Astrocyte (in vitro differentiated cells and primary cell): ENCODE data around the gene KIAA1328. TPM values are rescaled to one million over a fixed set of nuclear protein-coding genes. Genes with fewer than 3 reads are reported as not detected.

ENCODE experiments used
- DNase-seq: peaks from one replicate; pipeline ENCODE4 v3.0.0-alpha.2; 2010; ENCODE audit warnings: low read depth
- FAIRE-seq: peaks from 2 replicates; lab custom pipeline; 2011; peaks lifted over from hg19 to GRCh38; lab: Jason Lieb, UNC
- H2AFZ ChIP-seq: 2 replicates; pipeline ENCODE4 v1.6.0; 2012; ENCODE audit warnings: low read depth, low read length, inconsistent platforms
- H3K27ac ChIP-seq: 2 replicates; pipeline ENCODE4 v1.5.1; 2011; ENCODE audit warnings: low read depth, low read length, inconsistent platforms
- H3K27me3 ChIP-seq: 2 replicates; pipeline ENCODE4 v1.6.0; 2011; ENCODE audit warnings: low read length, inconsistent platforms; ENCODE audit not compliant: insufficient read depth
- H3K36me3 ChIP-seq: 2 replicates; pipeline ENCODE4 v1.5.1; 2011; ENCODE audit warnings: low read length, inconsistent platforms; ENCODE audit not compliant: insufficient read depth
- H3K4me1 ChIP-seq: 2 replicates; pipeline ENCODE4 v1.5.1; 2011; ENCODE audit warnings: low read length, inconsistent platforms; ENCODE audit not compliant: insufficient read depth
- H3K4me2 ChIP-seq: 2 replicates; pipeline ENCODE4 v1.6.0; 2012; ENCODE audit warnings: low read length, inconsistent platforms
- H3K4me3 ChIP-seq: 2 replicates; pipeline ENCODE4 v1.5.1; 2011; ENCODE audit warnings: low read depth, mild to moderate bottlenecking, low read length, inconsistent platforms; ENCODE audit not compliant: insufficient read depth
- H3K79me2 ChIP-seq: 2 replicates; pipeline ENCODE4 v1.6.0; 2012; ENCODE audit warnings: mild to moderate bottlenecking, low read length, inconsistent platforms; ENCODE audit not compliant: insufficient read depth
- H3K9ac ChIP-seq: 2 replicates; pipeline ENCODE4 v1.6.0; 2012; ENCODE audit warnings: mild to moderate bottlenecking, low read length, inconsistent platforms
- H3K9me3 ChIP-seq: 2 replicates; pipeline ENCODE4 v1.5.1; 2012; ENCODE audit warnings: low read depth, mild to moderate bottlenecking, low read length, inconsistent platforms; ENCODE audit not compliant: insufficient read depth
- H4K20me1 ChIP-seq: 2 replicates; pipeline ENCODE4 v1.6.0; 2012; ENCODE audit warnings: low read length, inconsistent platforms; ENCODE audit not compliant: insufficient read depth
- H3K27ac Mint-ChIP-seq: one replicate; pipeline ENCODE4 v1.8.0; 2021; ENCODE audit warnings: mild to moderate bottlenecking, mixed read lengths; ENCODE audit not compliant: unreplicated experiment
- H3K27me3 Mint-ChIP-seq: one replicate; pipeline ENCODE4 v1.8.0; 2021; ENCODE audit warnings: low read depth, mixed read lengths; ENCODE audit not compliant: unreplicated experiment
- H3K36me3 Mint-ChIP-seq: one replicate; pipeline ENCODE4 v1.8.0; 2021; ENCODE audit warnings: low read depth, mixed read lengths; ENCODE audit not compliant: unreplicated experiment
- H3K4me1 Mint-ChIP-seq: one replicate; pipeline ENCODE4 v1.8.0; 2021; ENCODE audit warnings: low read depth, mixed read lengths; ENCODE audit not compliant: unreplicated experiment
- H3K4me3 Mint-ChIP-seq: one replicate; pipeline ENCODE4 v1.8.0; 2021; ENCODE audit warnings: mild to moderate bottlenecking, moderate library complexity, mixed read lengths; ENCODE audit not compliant: unreplicated experiment
- H3K9me3 Mint-ChIP-seq: one replicate; pipeline ENCODE4 v1.8.0; 2021; ENCODE audit warnings: mild to moderate bottlenecking, mixed read lengths; ENCODE audit not compliant: unreplicated experiment
- EZH2 ChIP-seq: IDR thresholded peaks from 2 replicates; pipeline ENCODE4 v1.6.1; 2012; ENCODE audit warnings: mild to moderate bottlenecking, low read length, inconsistent platforms; ENCODE audit not compliant: insufficient read depth
- total RNA-seq: library from RNA; stranded (reverse); gene quantifications from 2 replicates; pipeline ENCODE4 v1.2.1, GENCODE V29; 2021
- TF ChIP-seq, protein P1 (sequence below): IDR thresholded peaks from 2 replicates; pipeline ENCODE4 v1.5.1; 2011; ENCODE audit warnings: low read depth, mild to moderate bottlenecking, inconsistent platforms, low read length, moderate library complexity; ENCODE audit not compliant: insufficient read depth

Gene KIAA1328
- total RNA-seq, 1 donor from 2014 or later, result 3.7 TPM

GRCh38 chr18:36887864-36888263, 58.9 kb downstream of the KIAA1328 start:
- no peaks in the 10 kb centered on the region for H4K20me1 ChIP-seq
- no peaks in the 10 kb centered on the region for H3K9me3 ChIP-seq
- H3K36me3 ChIP-seq, result no peaks in the 10 kb centered on the region
- TF ChIP-seq, protein P1, sequence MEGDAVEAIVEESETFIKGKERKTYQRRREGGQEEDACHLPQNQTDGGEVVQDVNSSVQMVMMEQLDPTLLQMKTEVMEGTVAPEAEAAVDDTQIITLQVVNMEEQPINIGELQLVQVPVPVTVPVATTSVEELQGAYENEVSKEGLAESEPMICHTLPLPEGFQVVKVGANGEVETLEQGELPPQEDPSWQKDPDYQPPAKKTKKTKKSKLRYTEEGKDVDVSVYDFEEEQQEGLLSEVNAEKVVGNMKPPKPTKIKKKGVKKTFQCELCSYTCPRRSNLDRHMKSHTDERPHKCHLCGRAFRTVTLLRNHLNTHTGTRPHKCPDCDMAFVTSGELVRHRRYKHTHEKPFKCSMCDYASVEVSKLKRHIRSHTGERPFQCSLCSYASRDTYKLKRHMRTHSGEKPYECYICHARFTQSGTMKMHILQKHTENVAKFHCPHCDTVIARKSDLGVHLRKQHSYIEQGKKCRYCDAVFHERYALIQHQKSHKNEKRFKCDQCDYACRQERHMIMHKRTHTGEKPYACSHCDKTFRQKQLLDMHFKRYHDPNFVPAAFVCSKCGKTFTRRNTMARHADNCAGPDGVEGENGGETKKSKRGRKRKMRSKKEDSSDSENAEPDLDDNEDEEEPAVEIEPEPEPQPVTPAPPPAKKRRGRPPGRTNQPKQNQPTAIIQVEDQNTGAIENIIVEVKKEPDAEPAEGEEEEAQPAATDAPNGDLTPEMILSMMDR, result no peak
- no peak for TF ChIP-seq EZH2
- H3K9ac ChIP-seq, result no peak overlapping the region
- H3K27me3 ChIP-seq, result no peaks in the 10 kb centered on the region
- H3K4me2 ChIP-seq, result no peak overlapping the region
- no peaks in the 10 kb centered on the region for H3K27me3 Mint-ChIP-seq
- H3K9me3 Mint-ChIP-seq, result no peaks in the 10 kb centered on the region
- no peak overlapping the region for H3K4me3 ChIP-seq
- no peaks in the 10 kb centered on the region for H3K79me2 ChIP-seq
- H3K27ac ChIP-seq, result no peak overlapping the region
- no peak overlapping the region for H3K4me3 Mint-ChIP-seq
- no peaks in the 10 kb centered on the region for H3K4me1 Mint-ChIP-seq
- H3K36me3 Mint-ChIP-seq, result no peaks in the 10 kb centered on the region
- H3K4me1 ChIP-seq, result no peaks in the 10 kb centered on the region
- no peak overlapping the region for H2AFZ ChIP-seq
- H3K27ac Mint-ChIP-seq, result no peak overlapping the region
- no peak for FAIRE-seq
- no peak for DNase-seq

- Mint-ChIP-seq H3K36me3 (no peaks in the 10 kb centered on the region), H3K9me3 (no peaks in the 10 kb centered on the region), H3K27ac (no peak overlapping the region), H3K4me1 (no peaks in the 10 kb centered on the region), H3K4me3 (no peak overlapping the region), H3K27me3 (no peaks in the 10 kb centered on the region)
- H3K4me1 ChIP-seq, result no peaks in the 10 kb centered on the region
- no peaks in the 10 kb centered on the region for H4K20me1 ChIP-seq
- H2AFZ ChIP-seq, result no peak overlapping the region
- TF ChIP-seq EZH2, result no peak
- TF ChIP-seq, protein P1, result no peak
- no peak overlapping the region for H3K4me3 ChIP-seq
- FAIRE-seq (no peak), DNase-seq (no peak)
- H3K9me3 ChIP-seq, result no peaks in the 10 kb centered on the region
- no peak overlapping the region for H3K27ac ChIP-seq
- no peaks in the 10 kb centered on the region for H3K27me3 ChIP-seq
- no peak overlapping the region for H3K4me2 ChIP-seq
- no peaks in the 10 kb centered on the region for H3K79me2 ChIP-seq
- H3K36me3 ChIP-seq, result no peaks in the 10 kb centered on the region
- no peak overlapping the region for H3K9ac ChIP-seq
Observed at GRCh38 chr18:36888778-36889177, 59.9 kb downstream of the KIAA1328 start.

DNA sequence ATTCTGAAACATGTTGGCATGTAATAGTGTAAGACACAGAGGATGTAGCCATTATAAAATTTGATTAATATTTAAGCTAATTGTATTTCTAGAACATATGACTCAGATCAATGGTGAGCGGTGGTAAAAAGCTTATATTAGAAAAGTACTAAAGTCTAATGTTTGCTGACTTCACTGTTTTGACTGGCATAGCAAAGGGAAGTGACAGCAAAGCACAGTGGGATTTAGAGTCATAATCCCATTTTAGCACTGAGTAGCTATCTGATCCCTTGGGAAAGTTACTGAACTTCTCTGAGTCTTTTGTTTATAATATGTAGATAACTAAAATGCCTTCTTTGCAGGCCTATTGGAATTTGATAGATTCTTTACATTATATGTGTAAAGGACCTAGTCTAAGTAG, 60.4 kb downstream of the KIAA1328 start:
- Mint-ChIP-seq H3K9me3 (no peaks in the 10 kb centered on the region), H3K27ac (no peak overlapping the region), H3K36me3 (no peaks in the 10 kb centered on the region), H3K27me3 (no peaks in the 10 kb centered on the region), H3K4me1 (no peaks in the 10 kb centered on the region), H3K4me3 (no peak overlapping the region)
- Histone ChIP-seq H3K36me3 (no peaks in the 10 kb centered on the region), H3K9me3 (no peaks in the 10 kb centered on the region), H3K27ac (no peak overlapping the region), H3K4me1 (no peaks in the 10 kb centered on the region), H3K27me3 (no peaks in the 10 kb centered on the region), H3K9ac (no peak overlapping the region), H4K20me1 (no peaks in the 10 kb centered on the region), H3K4me2 (no peak overlapping the region), H3K79me2 (no peaks in the 10 kb centered on the region), H3K4me3 (no peak overlapping the region), H2AFZ (no peak overlapping the region)
- DNase-seq, result no peak
- FAIRE-seq, result no peak
- TF ChIP-seq, protein P1, result no peak
- no peak for TF ChIP-seq EZH2
